Stimulated activated CD8-positive, alpha-beta memory T cell treated with anti-CD3 and anti-CD28 coated beads, Interleukin-2, amount 100 ng/mL, for 48 hours (primary cell): ENCODE measurements around the gene ZNF575.
A peak's percentile ranks its signal among the peaks of the same experiment; 100 is the strongest.

Experiments used
- DNase-seq, 2 donors: peaks; one replicate each; pipeline ENCODE4 v3.0.0-alpha.2; 2020; ENCODE audit warnings: low read depth in 2 of 2

The ZNF575 gene, protein sequence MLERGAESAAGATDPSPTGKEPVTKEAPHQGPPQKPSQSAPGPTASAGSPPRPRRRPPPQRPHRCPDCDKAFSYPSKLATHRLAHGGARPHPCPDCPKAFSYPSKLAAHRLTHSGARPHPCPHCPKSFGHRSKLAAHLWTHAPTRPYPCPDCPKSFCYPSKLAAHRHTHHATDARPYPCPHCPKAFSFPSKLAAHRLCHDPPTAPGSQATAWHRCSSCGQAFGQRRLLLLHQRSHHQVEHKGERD

GRCh38 chr19:43532962-43533545 is at the start of gene ZNF575:
TSS of gene ZNF575 (plus strand) at chr19:43533188. CDS start at chr19:43534423, 1,235 bp downstream.
- DNase-seq = peak; percentile 77 to 88

GRCh38 chr19:43483281-43483680 is 49.7 kb upstream of the ZNF575 start:
- DNase-seq = no peak

GRCh38 chr19:43485951-43486350 is 47.0 kb upstream of the ZNF575 start:
- no peak for DNase-seq

- DNase-seq = no peak
These were observed 46.6 kb upstream of the ZNF575 start for GRCh38 chr19:43486412-43486811.

DNA sequence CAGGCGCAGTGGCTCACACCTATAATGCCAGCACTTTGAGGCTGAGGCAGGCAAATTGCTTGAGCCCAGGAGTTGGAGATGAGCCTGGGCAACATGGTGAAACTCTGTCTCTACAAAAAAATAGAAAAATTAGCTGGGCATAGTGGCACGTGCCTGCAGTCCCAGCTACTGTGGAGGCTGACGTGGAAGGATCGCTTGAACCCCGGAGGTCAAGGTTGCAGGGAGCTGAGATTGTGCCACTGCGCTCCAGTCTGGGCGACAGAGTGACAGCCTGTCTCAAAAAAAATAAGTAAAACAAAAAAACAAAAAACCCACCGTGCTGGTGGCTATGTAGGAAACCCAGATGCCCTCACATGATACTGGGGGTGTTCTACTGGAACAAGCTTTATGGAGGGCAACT is 44.8 kb upstream of the ZNF575 start:
- DNase-seq = no peak

- DNase-seq = no peak
These were observed 43.7 kb upstream of the ZNF575 start for GRCh38 chr19:43489310-43489709.

DNA sequence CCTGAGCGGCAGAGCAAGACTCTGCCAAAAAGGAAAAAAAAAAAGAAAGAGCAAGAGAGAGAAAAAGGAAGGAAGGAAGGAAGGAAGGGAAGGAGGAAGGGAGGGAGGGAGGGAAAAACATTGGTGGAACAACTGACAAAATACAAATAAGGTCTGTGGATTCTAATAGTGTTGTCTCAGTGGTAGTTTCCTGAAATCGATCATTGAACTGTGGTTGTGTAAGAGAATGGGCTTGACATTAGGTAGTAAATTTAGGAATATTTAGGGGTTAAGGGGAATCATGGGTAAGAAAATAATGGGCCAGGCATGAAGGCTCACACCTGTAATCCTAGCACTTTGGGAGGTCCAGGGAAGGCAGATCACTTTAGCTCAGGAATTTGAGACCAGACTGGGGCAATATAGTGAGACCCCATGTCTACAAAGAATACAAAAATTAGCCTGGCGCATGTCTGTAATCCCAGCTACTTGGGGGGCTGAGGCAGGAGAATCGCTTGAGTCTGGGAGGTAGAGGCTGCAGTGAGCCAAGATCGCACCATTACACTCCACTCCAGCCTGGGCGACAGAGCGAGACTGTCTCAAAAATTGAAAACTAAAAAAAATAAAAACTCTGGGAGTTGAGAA is 42.9 kb upstream of the ZNF575 start:
- DNase-seq = no peak

DNA sequence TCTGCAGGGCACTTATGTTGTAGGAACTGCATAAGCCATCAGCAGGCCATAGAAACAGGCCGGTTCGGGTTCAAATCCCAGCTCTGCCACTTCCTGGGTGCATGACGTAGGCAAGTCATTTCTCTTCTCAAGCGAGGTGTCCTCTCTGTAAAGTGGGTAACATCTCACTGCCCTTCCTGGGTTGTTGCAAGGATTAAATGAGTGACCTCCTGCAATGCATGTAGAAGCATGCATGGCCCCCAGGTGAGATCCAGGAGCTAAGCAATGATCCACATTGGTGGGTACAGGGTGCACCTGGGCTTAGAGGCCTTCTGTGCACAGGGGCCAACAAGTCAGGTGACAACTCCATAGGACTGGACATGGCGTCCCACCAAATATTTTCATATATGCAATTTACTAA is 42.2 kb upstream of the ZNF575 start:
- DNase-seq = no peak

GRCh38 chr19:43495082-43495481 is 37.9 kb upstream of the ZNF575 start:
- no peak for DNase-seq

GRCh38 chr19:43496960-43497359 is 36.0 kb upstream of the ZNF575 start:
- DNase-seq = no peak

GRCh38 chr19:43498233-43498842 is 34.6 kb upstream of the ZNF575 start:
- no peak for DNase-seq

DNA sequence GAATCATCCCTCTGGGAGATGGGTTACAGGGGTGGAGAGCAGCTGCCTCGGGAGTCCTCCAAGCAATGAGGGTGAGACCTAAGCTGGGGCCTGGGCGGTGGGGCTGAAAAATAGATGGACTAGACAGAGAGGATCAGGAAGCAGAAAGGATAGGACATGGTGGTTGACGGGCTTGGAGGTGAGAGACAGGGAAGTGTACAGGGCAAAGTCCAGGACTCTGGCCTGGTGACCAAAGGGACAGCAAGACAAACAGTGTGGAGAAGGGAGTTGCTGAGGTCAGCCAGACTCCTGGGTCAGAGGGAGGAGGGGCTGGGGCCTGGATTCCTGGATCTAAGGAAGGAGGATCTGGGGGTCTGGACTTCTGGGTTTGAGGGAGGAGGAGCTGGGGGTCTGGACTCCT is 33.9 kb upstream of the ZNF575 start:
- no peak for DNase-seq

DNA sequence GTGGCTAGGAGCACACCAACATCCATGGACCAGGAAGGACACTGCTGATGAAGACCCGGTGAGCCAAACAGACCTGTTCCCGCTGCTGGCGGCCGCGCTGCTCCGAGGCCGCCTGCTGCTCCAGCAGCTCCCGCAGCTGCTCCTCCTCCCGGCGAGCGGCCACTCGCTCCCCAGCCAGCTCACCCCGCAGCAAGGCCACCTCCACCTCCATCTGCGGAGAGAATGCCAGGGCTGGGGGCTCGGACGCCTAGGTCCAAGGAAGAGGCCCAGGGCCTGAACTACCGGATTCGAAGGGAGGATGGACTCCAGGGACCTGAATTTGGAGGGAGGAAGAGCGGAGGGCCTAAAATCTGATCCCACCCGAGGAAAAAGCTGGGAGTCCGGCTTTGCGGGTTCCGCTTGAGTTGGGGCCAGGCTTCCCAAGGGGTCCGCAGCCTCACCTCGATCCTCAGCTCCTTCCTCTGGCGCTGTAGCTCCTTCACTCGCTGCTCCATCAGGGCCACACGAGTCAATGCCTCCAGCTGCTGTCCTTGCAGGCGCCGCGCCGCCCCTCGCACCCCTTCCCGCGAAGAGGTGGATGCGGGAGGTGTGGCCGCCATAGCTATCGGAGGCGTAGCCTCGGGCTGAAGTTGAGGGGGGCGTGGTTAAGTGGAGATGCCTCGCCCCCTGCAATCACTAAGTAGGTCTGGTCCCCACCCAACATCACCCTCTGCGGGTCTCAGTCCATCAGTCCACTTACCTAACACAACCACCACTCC is 31.1 kb upstream of the ZNF575 start:
- no peak for DNase-seq

DNA sequence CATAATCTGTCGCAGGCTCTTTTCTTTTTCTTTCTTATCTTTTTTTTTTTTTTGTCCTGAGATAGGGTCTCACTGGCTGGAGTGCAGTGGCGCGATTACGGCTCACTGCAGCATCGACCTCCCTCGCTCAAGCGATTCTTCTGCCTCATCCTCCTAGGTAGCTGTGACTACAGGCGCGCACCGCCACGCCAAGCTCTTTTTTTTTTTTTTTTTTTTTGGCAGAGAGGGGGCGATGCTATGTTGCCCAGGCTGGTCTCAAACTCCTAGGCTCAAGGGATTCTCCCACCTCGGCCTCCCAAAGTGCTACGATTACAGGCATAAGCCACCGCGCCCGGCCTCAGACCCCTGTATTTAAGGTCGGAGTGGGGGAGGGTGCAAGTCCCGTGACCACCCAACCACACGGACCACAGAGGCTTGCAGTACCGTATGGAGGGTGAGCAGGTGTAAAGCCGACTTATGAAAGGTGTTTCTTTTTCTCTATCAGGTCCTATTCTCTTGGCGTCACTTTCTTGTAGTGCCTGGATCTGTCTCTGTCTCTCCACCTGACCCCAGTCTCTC is 30.5 kb upstream of the ZNF575 start:
- no peak for DNase-seq

DNA sequence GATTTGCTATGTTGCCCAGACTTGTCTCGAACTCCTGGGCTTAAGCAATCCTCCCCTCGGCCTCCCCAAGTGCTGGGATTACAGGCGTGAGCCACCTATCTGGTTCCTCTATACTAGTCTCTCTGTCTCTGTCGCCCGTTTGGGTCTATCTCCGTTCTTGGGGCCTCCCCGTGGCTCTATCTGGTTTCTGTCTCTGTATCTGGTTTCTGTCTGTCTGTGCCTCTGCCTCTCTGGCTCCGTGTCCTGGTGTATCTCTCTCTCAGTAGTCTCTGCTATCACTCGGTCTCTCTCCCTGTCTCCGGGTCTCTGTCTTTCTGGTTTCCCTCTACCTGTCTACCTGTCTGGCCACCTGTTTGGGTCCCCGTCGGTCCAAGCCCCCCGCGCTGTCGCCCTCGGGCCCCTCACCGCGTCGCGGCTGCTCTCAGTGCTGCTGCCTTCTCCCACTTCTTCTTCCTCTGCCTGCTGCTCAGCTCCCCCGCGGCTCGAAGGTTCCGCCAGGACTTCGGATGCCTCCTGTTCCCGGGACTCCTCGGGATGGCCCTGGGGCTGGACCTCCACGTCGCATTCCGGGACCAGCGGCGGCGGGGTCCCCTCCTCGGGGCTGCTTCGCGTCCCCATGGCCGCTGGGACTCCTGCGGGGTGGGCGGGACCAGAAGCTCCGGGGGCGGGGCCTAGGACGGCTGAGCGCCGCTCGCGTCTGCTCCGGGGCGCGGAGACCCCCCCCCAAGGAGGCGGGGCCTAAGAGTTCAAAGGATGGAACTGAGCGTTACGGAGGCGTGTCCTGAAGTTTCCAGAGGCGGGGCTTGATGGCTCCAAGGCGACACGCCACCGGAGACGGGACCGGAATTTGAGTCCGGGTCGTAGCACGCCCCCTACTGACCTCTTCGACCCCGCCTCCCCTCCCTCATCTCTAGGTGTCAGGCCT is 29.2 kb upstream of the ZNF575 start:
- DNase-seq = peak; percentile 99 to 100

GRCh38 chr19:43504426-43505185 is 28.4 kb upstream of the ZNF575 start, which contains the start of gene PHLDB3:
TSS of gene PHLDB3 (minus strand) at chr19:43504746. CDS start at chr19:43504118, 628 bp downstream.
- DNase-seq = peak in 1 of 2 donors; percentile 30

- DNase-seq = no peak
These were observed 27.9 kb upstream of the ZNF575 start for GRCh38 chr19:43505186-43505456.

GRCh38 chr19:43505941-43506340 is 27.0 kb upstream of the ZNF575 start:
- DNase-seq = no peak

DNA sequence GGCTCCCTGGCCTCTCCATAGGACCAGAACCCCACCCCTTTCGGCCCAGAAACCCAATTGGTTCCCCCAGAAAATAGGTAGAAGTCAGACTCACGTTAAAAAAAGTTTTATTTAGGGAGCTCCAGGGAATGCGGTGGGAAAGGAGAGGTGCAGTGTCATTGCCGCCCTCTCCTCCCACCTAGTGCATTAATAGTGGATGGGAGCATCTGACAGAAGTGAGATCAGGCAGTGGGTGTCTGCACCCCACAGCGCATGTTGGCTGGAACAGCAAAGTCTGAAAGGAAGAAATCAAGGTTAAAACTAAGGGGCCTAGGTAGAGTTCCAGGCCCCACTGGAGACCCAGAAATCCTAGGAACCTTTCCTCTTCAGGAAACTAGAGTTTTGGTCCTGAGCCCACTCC is 26.4 kb upstream of the ZNF575 start:
- no peak for DNase-seq

- no peak for DNase-seq
These were observed 25.1 kb upstream of the ZNF575 start for GRCh38 chr19:43507880-43508279.
